Uterus (tissue), 4 donors: ENCODE results near the gene MYO1B. TPM values are rescaled to one million over a fixed set of nuclear protein-coding genes. Genes with fewer than 3 reads are reported as not detected.

Source experiments
- DNase-seq, 2 donors: peaks; one replicate each; pipeline ENCODE4 v3.0.0-alpha.2; 2019 to 2020
- H3K27ac ChIP-seq, 2 donors: fragments of 200-600 bp; sonication (generic); 1 replicate in 1 of 2; 2 replicates in 1 of 2; pipeline ENCODE4 v1.5.1; 2016 to 2018
- H3K27me3 ChIP-seq, 2 donors: fragments of 200-600 bp; sonication (generic); one replicate each; pipeline ENCODE4 v1.5.1; 2018 to 2019; ENCODE audit warnings: control low read depth in 1 of 2
- H3K36me3 ChIP-seq, 2 donors: fragments of 200-600 bp; sonication (generic); one replicate each; pipeline ENCODE4 v1.5.1; 2019; ENCODE audit warnings: control low read depth in 1 of 2
- H3K4me1 ChIP-seq, 2 donors: fragments of 200-600 bp; sonication (generic); one replicate each; pipeline ENCODE4 v1.5.1; 2018 to 2019; ENCODE audit warnings: control low read depth in 1 of 2
- H3K4me3 ChIP-seq, 2 donors: fragments of 200-600 bp; sonication (generic); 1 replicate in 1 of 2; 2 replicates in 1 of 2; pipeline ENCODE4 v1.5.1; 2018 to 2019; ENCODE audit warnings: mild to moderate bottlenecking in 1 of 2
- H3K9me3 ChIP-seq, 2 donors: fragments of 200-600 bp; sonication (generic); one replicate each; pipeline ENCODE4 v1.5.1; 2019; ENCODE audit warnings: control low read depth in 1 of 2
- POLR2A ChIP-seq, 2 donors: fragments of 450-650 bp; IDR thresholded peaks; one replicate each; pipeline ENCODE4 v1.6.1; 2016; ENCODE audit warnings: antibody characterized with exemption in 2 of 2, mild to moderate bottlenecking in 1 of 2, moderate library complexity in 1 of 2
- intact Hi-C: fragments of 100-400 bp; cut with DNase I; formaldehyde crosslinking; loops from one replicate; pipeline ENCODE4 v1.15.1; 2023; ENCODE audit warnings: low total_unique reads
- total RNA-seq, 4 donors: library from RNA; depleted of rRNA in 3 of 4; stranded (reverse); fragments of >200 nt in 3 of 4; gene quantifications; one replicate each; pipeline versions ENCODE4 v1.1.0 to v1.2.4, GENCODE V29; 2014 to 2023
- TF ChIP-seq, protein P1 (sequence below), 4 experiments: fragments of 200-600 bp in 2 of 4; fragments of 450-650 bp in 2 of 4; sonication (generic) in 2 of 4; IDR thresholded peaks; one replicate each; pipeline ENCODE4 v1.5.1; 2016 to 2019; ENCODE audit warnings: antibody characterized with exemption in 4 of 4, mild to moderate bottlenecking in 2 of 4, moderate library complexity in 1 of 4
- donor health status: DM: yes; HTN: yes; CAD: no.

The MYO1B gene
- total RNA-seq, 4 donors from 2014 or later: 10.3 to 169 (median 29.5) TPM

DNA sequence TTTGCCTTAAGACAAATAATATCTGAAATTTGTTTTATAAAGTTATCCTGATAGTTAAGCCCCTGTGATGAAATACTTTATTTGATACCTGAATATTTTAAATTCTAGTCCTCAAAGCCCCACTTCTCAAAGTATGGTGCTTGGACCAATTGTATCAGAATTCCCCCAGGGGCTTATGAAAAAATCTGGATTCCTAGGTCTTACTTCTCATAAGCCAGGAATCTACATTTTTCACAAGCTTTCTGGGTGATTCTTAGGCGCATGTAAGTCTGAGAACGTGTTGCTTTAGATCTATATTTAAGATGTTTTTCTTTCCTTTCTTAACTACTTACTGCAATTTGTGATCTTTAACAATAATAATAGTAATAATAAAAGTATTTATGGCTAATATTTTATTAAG, 53.1 kb downstream of the MYO1B start:
- intact Hi-C loops: no loop called here
- H3K36me3 ChIP-seq: no peaks in the 10 kb centered on the region
- H3K27me3 ChIP-seq: no peaks in the 10 kb centered on the region
- no peaks in the 10 kb centered on the region for H3K4me1 ChIP-seq
- no peak for TF ChIP-seq POLR2A (IDR thresholded peaks at IDR 0.05)
- TF ChIP-seq, protein P1, sequence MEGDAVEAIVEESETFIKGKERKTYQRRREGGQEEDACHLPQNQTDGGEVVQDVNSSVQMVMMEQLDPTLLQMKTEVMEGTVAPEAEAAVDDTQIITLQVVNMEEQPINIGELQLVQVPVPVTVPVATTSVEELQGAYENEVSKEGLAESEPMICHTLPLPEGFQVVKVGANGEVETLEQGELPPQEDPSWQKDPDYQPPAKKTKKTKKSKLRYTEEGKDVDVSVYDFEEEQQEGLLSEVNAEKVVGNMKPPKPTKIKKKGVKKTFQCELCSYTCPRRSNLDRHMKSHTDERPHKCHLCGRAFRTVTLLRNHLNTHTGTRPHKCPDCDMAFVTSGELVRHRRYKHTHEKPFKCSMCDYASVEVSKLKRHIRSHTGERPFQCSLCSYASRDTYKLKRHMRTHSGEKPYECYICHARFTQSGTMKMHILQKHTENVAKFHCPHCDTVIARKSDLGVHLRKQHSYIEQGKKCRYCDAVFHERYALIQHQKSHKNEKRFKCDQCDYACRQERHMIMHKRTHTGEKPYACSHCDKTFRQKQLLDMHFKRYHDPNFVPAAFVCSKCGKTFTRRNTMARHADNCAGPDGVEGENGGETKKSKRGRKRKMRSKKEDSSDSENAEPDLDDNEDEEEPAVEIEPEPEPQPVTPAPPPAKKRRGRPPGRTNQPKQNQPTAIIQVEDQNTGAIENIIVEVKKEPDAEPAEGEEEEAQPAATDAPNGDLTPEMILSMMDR (IDR thresholded peaks at IDR 0.05): no peak
- no peak overlapping the region for H3K27ac ChIP-seq
- H3K9me3 ChIP-seq: no peaks in the 10 kb centered on the region
- DNase-seq: no peak
- no peak overlapping the region for H3K4me3 ChIP-seq

DNA sequence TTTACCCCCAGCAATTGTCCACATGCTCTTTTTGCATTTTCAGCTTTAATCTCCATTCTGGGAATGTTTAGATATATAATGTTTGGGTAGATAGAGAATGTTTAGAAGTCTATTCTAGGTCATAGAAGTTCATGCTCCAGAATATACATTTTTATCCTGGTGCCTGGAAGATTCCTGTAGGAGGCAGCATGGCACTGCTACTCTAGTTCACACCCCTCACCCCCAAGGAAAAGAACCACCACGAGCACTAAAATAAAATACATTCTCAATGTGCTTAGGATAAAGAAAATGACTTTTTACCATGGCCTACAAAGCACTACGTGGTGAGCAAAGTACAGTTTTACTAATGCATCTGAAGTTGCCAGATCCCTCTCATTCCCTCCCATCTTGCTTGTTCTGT, 53.8 kb downstream of the MYO1B start:
- Histone ChIP-seq H3K4me3 (no peak overlapping the region), H3K27me3 (no peaks in the 10 kb centered on the region), H3K4me1 (no peaks in the 10 kb centered on the region), H3K27ac (no peak overlapping the region), H3K9me3 (no peaks in the 10 kb centered on the region), H3K36me3 (no peaks in the 10 kb centered on the region)
- TF ChIP-seq, protein P1 (IDR thresholded peaks at IDR 0.05): no peak
- TF ChIP-seq POLR2A (IDR thresholded peaks at IDR 0.05): no peak
- intact Hi-C loops: no loop called here
- no peak for DNase-seq

DNA sequence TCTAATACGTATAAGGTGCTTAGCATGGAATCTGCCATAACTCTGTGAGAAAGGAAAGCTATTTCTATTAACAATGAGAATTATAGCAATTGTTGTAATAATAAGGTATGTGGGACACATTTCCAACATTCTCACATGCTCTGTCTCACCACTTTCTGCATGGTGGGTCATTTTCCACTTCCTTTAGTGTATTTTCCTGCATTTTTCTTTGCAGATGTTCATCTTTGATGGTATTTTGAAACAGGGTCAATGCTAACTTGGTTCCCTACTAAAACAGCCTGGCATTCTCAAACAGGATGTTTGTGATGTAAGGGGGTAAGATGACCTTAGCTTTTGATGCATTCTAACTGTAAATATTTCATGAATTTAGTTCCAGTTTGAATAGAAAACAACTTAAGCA, 54.7 kb downstream of the MYO1B start:
- no peak for TF ChIP-seq POLR2A (IDR thresholded peaks at IDR 0.05)
- TF ChIP-seq, protein P1 (IDR thresholded peaks at IDR 0.05): no peak
- H3K9me3 ChIP-seq: no peaks in the 10 kb centered on the region
- intact Hi-C loops: no loop called here
- no peak overlapping the region for H3K27ac ChIP-seq
- H3K36me3 ChIP-seq: no peaks in the 10 kb centered on the region
- DNase-seq: no peak
- H3K4me3 ChIP-seq: no peak overlapping the region
- H3K4me1 ChIP-seq: no peaks in the 10 kb centered on the region
- no peaks in the 10 kb centered on the region for H3K27me3 ChIP-seq

DNA sequence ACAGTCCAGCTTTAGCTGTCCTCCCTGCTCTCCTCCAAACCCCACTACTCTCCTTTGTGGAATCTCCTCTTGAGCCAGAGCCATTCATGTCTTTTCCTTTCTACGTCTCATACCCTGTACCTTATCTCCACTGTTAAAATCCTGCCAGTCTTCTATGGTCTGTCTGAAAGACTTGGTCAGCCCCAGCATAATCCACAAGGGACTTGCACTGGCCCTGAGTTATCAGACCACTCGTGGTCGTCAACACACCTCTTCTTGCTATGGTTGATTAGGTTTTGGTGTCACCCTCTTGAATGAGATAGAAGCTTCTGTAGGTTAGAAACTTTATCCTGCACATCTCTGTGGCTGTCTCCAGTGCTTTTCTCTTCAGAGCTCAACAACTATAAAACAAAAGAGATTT, 56.8 kb downstream of the MYO1B start:
- Histone ChIP-seq H3K36me3 (no peaks in the 10 kb centered on the region), H3K27ac (no peak overlapping the region), H3K9me3 (no peaks in the 10 kb centered on the region), H3K4me3 (no peak overlapping the region), H3K4me1 (no peaks in the 10 kb centered on the region), H3K27me3 (no peaks in the 10 kb centered on the region)
- TF ChIP-seq POLR2A (IDR thresholded peaks at IDR 0.05): no peak
- TF ChIP-seq, protein P1 (IDR thresholded peaks at IDR 0.05): no peak
- intact Hi-C loops: no loop called here
- no peak for DNase-seq

DNA sequence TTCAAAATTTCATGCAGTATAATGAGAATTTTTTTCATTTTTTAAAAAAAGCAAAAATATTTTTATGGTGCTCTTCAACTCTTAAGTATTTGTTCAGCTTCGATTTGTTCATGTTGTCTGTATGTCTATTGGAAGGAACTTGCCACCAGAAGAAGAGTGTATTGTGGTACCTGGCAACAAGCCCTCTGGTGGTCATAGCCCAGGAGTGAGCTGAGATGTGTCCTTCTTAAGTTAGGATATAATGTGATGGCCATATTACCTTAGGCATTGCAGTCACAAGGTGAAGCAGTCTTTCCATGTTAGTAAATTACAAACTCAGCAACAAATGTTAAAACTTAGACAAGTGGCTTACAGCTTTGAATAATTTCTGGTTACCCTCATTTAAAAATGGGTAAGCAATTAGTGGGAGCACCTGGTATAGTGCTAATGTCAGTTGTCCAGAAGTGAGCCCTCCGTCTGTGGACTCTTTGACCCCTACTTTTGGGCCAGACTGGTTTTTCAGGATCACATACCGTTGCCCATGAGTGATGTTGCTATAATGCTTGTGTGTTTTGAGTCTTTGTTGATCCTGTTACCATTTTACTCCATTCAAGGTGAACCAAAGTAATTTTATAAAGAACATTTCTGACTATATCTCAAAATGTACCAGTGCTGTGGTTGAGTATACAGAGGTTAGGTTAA, 57.4 kb downstream of the MYO1B start:
- Histone ChIP-seq H3K27me3 (no peaks in the 10 kb centered on the region), H3K4me3 (no peak overlapping the region), H3K36me3 (no peaks in the 10 kb centered on the region), H3K27ac (no peak overlapping the region), H3K4me1 (no peaks in the 10 kb centered on the region), H3K9me3 (no peaks in the 10 kb centered on the region)
- no peak for TF ChIP-seq POLR2A (IDR thresholded peaks at IDR 0.05)
- TF ChIP-seq, protein P1 (IDR thresholded peaks at IDR 0.05): no peak
- intact Hi-C loops: no loop called here
- DNase-seq: no peak
